HG03520 (cell line): ENCODE data around the gene FGF2.
"Not testable (repeated sequence)": the region's sequence is repeated elsewhere in the genome, so short reads cannot be mapped to it uniquely, and the experiment has no call there.

ENCODE experiments used
- ATAC-seq: cut with Tn5 transposase; IDR thresholded peaks from one replicate; pipeline ENCODE4 v1.9.1; 2021; ENCODE audit warnings: mild to moderate bottlenecking, moderate library complexity; ENCODE audit not compliant: unreplicated experiment

Gene FGF2

GRCh38 chr4:122826553-122827257 lies at the start of gene FGF2:
FGF2 (plus strand) TSS chr4:122826831; CDS start chr4:122827175, 344 bp downstream.
- peak; percentile 10 for ATAC-seq

DNA sequence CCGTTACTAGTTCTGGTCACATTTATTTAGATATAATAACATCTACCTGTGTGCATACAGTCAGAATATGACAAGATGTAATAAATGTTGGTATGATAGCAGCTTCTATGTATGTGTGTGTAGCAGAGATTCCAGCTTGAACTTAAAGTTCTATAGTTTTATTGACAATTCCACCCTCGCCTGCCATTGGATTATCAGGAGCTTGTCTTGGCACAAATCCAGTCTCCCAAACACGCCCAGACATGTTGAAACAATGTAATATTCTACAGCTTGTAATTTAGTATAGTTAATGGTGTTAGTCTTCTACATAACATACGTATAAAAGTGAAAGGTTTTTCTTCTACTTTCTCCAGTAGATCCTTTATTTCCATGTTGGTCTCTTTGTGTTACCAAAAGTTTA lies 49.7 kb upstream of the FGF2 start:
- no peak for ATAC-seq

GRCh38 chr4:122777846-122778673 lies 48.6 kb upstream of the FGF2 start:
- ATAC-seq = no peak

DNA sequence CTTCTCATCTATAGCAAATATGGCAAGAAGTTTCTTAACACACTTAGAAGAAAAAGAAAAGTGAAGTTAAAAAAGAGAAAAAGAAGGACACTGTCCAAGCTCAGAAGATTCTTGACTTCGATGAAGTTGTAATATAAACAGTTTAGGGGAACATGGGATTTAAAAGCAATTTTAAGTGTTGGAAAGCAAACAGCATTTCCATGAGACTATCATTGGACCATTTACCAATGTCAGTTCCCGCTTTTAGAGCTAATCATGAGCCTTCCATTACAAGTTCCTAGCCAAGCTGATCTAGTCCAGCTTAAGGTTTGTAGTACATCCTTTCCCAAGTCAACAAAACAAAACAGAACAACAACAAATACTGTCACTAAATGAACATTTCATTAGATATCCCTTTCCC lies 45.1 kb upstream of the FGF2 start:
- ATAC-seq = no peak

- ATAC-seq = no peak
These were observed 43.1 kb upstream of the FGF2 start for GRCh38 chr4:122783301-122784215.

DNA sequence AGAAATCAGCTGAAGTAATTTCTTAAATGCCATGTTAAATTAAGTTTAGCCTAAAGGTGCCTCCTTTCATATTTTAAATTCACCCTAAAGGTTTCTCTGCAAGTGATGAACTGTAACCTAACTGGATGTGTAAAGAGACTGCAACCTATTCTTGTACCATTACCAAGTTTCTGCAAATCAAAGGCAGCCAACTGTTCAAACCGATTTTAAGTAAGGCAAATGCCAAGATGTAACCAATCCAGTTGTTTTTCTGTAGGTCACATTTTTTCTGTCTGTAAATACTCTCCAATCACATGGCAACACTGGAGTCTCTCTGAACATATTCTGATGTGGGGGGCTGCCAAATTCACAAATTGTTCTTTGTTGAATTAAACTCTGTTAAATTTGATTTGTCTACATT lies 42.4 kb upstream of the FGF2 start:
- ATAC-seq = no peak

DNA sequence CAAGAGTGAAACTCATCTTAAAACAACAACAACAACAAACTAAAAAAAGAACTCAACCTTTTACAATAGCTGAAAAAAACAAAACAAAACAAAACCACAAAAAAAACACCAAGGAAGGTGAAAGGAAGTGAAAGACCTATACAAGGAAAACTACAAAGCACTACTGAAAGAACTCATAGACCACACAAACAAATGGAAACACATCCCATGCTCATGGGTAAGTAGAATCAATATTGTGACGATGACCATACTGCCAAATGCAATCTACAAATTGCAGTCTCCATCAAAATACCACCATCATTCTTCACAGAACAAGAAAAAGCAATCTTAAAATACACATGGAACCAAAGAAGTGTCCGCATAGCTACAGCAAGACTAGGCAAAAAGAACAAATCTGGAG lies 41.5 kb upstream of the FGF2 start:
- no peak for ATAC-seq

GRCh38 chr4:122786296-122786695 lies 40.3 kb upstream of the FGF2 start:
- ATAC-seq = not testable (repeated sequence)

DNA sequence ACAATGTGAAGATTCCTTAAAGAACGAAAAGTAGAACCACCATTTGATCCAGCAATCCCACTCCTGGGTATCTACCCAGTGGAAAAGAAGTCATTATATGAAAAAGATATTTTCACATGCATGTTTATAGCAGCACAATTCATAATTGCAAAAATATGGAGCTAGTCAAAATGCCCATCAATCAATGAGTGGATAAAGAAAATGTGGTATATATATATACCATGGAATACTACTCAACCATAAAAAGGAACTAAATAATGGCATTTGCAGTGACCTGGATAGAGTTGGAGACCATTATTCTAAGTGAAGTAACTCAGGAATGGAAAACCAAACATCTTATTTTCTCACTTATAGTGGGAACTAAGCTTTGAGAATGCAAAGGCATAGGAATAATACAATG lies 39.7 kb upstream of the FGF2 start:
- ATAC-seq = not testable (repeated sequence)

- no peak for ATAC-seq
These were observed 38.7 kb upstream of the FGF2 start for GRCh38 chr4:122787940-122788339.

GRCh38 chr4:122788935-122789334 lies 37.7 kb upstream of the FGF2 start:
- no peak for ATAC-seq

GRCh38 chr4:122793811-122794210 lies 32.8 kb upstream of the FGF2 start:
- ATAC-seq = no peak

- no peak for ATAC-seq
These were observed 29.7 kb upstream of the FGF2 start for GRCh38 chr4:122796801-122797404.

DNA sequence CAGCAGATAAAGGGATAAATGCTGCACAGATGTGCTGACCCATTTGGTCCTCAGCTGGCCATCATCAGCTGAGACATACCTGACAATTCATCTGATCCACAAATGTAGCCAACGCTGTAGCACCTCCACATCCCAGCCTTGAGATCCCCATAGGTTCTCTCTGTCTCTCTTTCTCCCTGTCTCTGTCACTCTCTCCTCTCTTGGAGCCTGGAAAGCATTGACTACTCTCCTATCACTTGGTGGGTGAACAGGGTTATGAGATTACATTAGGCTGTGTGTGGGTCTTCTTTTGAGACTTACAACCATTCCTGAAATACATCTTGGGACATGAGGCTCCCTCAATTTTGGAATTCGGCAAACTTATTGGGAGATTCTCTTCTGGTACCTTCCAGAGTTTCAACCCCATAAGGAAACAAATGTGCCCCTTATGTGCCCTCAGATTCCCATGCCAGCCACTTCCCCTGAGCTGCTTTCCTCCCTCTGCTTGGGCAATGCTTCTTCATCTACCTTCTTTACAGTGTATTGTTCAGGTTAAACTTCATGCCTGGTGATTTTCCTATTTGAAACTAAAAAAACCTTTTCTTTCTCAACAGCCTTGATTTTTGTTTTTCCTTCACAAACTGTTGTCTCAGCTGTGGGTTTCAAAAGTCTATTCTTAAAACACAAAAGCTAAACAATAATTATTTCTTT lies 29.1 kb upstream of the FGF2 start:
- ATAC-seq = no peak

GRCh38 chr4:122798101-122798500 lies 28.5 kb upstream of the FGF2 start:
- ATAC-seq = peak; percentile 48

DNA sequence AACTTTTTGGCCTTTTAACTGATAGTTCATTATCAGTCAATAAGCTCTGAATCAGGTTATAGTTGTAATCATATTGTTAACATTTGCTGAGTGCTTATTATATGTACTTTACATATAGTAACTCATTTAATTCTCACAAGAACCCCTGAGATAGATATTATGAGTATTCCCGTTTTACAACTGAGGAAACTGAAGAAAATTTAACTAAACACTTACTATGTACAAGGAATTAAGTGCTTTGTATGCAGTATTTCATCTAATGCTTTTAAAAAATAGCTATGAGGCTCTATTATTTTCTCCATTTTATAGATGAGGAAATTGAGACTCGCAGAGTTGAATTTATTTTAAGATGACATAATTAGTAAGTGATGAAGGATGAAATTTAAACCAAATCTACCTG lies 27.7 kb upstream of the FGF2 start:
- ATAC-seq = no peak

GRCh38 chr4:122803788-122804208 lies 22.8 kb upstream of the FGF2 start:
- no peak for ATAC-seq

- no peak for ATAC-seq
These were observed 19.5 kb upstream of the FGF2 start for GRCh38 chr4:122806981-122807679.

- ATAC-seq = no peak
These were observed 16.0 kb upstream of the FGF2 start for GRCh38 chr4:122810669-122811068.

- not testable (repeated sequence) for ATAC-seq
These were observed 14.8 kb upstream of the FGF2 start for GRCh38 chr4:122811781-122812180.
